ENCODE data around the gene SIL1.
"Not testable (repeated sequence)": the region's sequence is repeated elsewhere in the genome, so short reads cannot be mapped to it uniquely, and the experiment has no call there.

Gene SIL1

GRCh38 chr5:139062910-139063663, 135.1 kb downstream of the SIL1 start:
- no peak for DNase-seq

GRCh38 chr5:139061856-139062255, 136.3 kb downstream of the SIL1 start:
- DNase-seq: peak; percentile 22

- DNase-seq: no peak
These were observed 136.9 kb downstream of the SIL1 start for GRCh38 chr5:139061274-139061673.

- DNase-seq: no peak
These were observed 140.0 kb downstream of the SIL1 start for GRCh38 chr5:139058121-139058520.

GRCh38 chr5:139057045-139057939, 140.9 kb downstream of the SIL1 start:
- DNase-seq: not testable (repeated sequence)

GRCh38 chr5:139052975-139053374, 145.2 kb downstream of the SIL1 start:
- no peak for DNase-seq

- DNase-seq: no peak
These were observed 146.8 kb downstream of the SIL1 start for GRCh38 chr5:139051392-139051791.

- DNase-seq: no peak
These were observed 147.7 kb downstream of the SIL1 start for GRCh38 chr5:139050432-139050831.

- no peak for DNase-seq
These were observed 148.4 kb downstream of the SIL1 start for GRCh38 chr5:139049780-139050179.

- DNase-seq: no peak
These were observed 151.6 kb downstream of the SIL1 start for GRCh38 chr5:139046551-139046950.

GRCh38 chr5:139043157-139043905, 154.8 kb downstream of the SIL1 start:
- DNase-seq: no peak

GRCh38 chr5:139040081-139040480, 158.1 kb downstream of the SIL1 start:
- DNase-seq: no peak

- DNase-seq: no peak
These were observed 159.4 kb downstream of the SIL1 start for GRCh38 chr5:139038613-139039305.

GRCh38 chr5:139037732-139038131, 160.4 kb downstream of the SIL1 start:
- DNase-seq: no peak

- DNase-seq: not testable (repeated sequence)
These were observed 161.8 kb downstream of the SIL1 start for GRCh38 chr5:139036332-139036731.

GRCh38 chr5:139027150-139027549, 171.0 kb downstream of the SIL1 start:
- no peak for DNase-seq

- no peak for DNase-seq
These were observed 172.5 kb downstream of the SIL1 start for GRCh38 chr5:139025651-139026050.

GRCh38 chr5:139023286-139023685, 174.9 kb downstream of the SIL1 start:
- DNase-seq: no peak

GRCh38 chr5:139022528-139022927, 175.6 kb downstream of the SIL1 start:
- DNase-seq: no peak

- no peak for DNase-seq
These were observed 176.8 kb downstream of the SIL1 start for GRCh38 chr5:139021346-139021745.

- DNase-seq: no peak
These were observed 178.3 kb downstream of the SIL1 start for GRCh38 chr5:139019880-139020279.

GRCh38 chr5:139019211-139019610, 179.0 kb downstream of the SIL1 start:
- no peak for DNase-seq

GRCh38 chr5:139017624-139018023, 180.5 kb downstream of the SIL1 start:
- DNase-seq: no peak

Measured in NCI-H1092 (cell line).